ENCODE data around the gene MMP7. TPM values are rescaled to one million over a fixed set of nuclear protein-coding genes. Genes with fewer than 3 reads are reported as not detected.

MMP7 gene
- total and polyA plus RNA-seq, 2 experiments from 2014 or later: not detected

GRCh38 chr11:102527041-102527440, 3.5 kb downstream of the MMP7 start (continued):
- TF ChIP-seq ZNF462 (CRISPR knock-in tag; IDR thresholded peaks at IDR 0.05): no peak
- no peak for TF ChIP-seq CREB1 (CRISPR knock-in tag; IDR thresholded peaks at IDR 0.05; ENCODE audit: low read depth)
- no peak for TF ChIP-seq ZNF114 (CRISPR knock-in tag; IDR thresholded peaks at IDR 0.05)
- TF ChIP-seq ETS1 (IDR thresholded peaks at IDR 0.05): no peak
- TF ChIP-seq POLR2AphosphoS5 (IDR thresholded peaks at IDR 0.05; ENCODE audit: low read depth): no peak

- no peak; the same call in 2 of the 3 replicates for ATAC-seq
- no peak for TF ChIP-seq ZNF331 (CRISPR knock-in tag; IDR thresholded peaks at IDR 0.05; ENCODE audit: low read depth)
- no peak for TF ChIP-seq STAT1 (IDR thresholded peaks at IDR 0.05; ENCODE audit: unreplicated experiment)
- TF ChIP-seq EZH2 (IDR thresholded peaks at IDR 0.05; ENCODE audit: low read depth, unreplicated experiment): no peak
- no peak for TF ChIP-seq CREB1 (CRISPR knock-in tag; IDR thresholded peaks at IDR 0.05; ENCODE audit: low read depth)
- TF ChIP-seq ZNF114 (CRISPR knock-in tag; IDR thresholded peaks at IDR 0.05): no peak
- TF ChIP-seq NANOG (IDR thresholded peaks at IDR 0.05; ENCODE audit: borderline replicate concordance): no peak
- TF ChIP-seq REST (IDR thresholded peaks at IDR 0.05; ENCODE audit: unreplicated experiment): no peak
- no peak for TF ChIP-seq EZH2phosphoT487 (IDR thresholded peaks at IDR 0.05; ENCODE audit: unreplicated experiment)
- TF ChIP-seq POLR2AphosphoS5 (IDR thresholded peaks at IDR 0.05; ENCODE audit: low read depth): no peak
- TF ChIP-seq ETS1 (IDR thresholded peaks at IDR 0.05): no peak
- TF ChIP-seq JUNB (IDR thresholded peaks at IDR 0.05; ENCODE audit: unreplicated experiment): no peak
Measured at GRCh38 chr11:102523887-102524286, 6.7 kb downstream of the MMP7 start.

More at GRCh38 chr11:102523887-102524286, 6.7 kb downstream of the MMP7 start:
- Mint-ChIP-seq H3K4me1 (peaks cover 2% of the 10 kb centered on the region; the same call in 2 of the 3 replicates), H3K4me3 (no peak overlapping the region), H3K9me3 (no peaks in the 10 kb centered on the region), H3K27ac (no peak overlapping the region), H3K27me3 (ENCODE audit: insufficient read depth, low read depth, poor library complexity) (no peaks in the 10 kb centered on the region), H3K36me3 (ENCODE audit: low read depth) (no peaks in the 10 kb centered on the region)
- H3F3A ChIP-seq (replicated peaks; ENCODE audit: low read depth): no peaks in the 10 kb centered on the region
- no peaks in the 10 kb centered on the region for H3K36me3 ChIP-seq (ENCODE audit: insufficient read depth)
- H4K20me1 ChIP-seq (replicated peaks; ENCODE audit: insufficient read depth): no peaks in the 10 kb centered on the region
- no peaks in the 10 kb centered on the region for H3K79me2 ChIP-seq (replicated peaks; ENCODE audit: insufficient read depth)
- H3K4me3 ChIP-seq: no peak overlapping the region
- no peak for DNase-seq (ENCODE audit: low spot score)
- 0 out of 2 replicates have a peak overlapping the region, but pooled peaks have one; percentile 48 for H2AFZ ChIP-seq
- H3K27me3 ChIP-seq (ENCODE audit: insufficient read depth): no peaks in the 10 kb centered on the region
- no peak overlapping the region for H3K4me2 ChIP-seq
- H3K9me2 ChIP-seq (ENCODE audit: insufficient read depth): no peaks in the 10 kb centered on the region
- H3K27ac ChIP-seq (ENCODE audit: low read depth): no peak overlapping the region
- no peaks in the 10 kb centered on the region for H3K4me1 ChIP-seq (ENCODE audit: insufficient read depth)

Measured in GM23338 (cell line).